ENCODE data around the gene FXYD3.

- no peak for TF ChIP-seq POLR2A (IDR thresholded peaks at IDR 0.05; ENCODE audit: extremely low read depth, insufficient read length)
- TF ChIP-seq, protein P1, sequence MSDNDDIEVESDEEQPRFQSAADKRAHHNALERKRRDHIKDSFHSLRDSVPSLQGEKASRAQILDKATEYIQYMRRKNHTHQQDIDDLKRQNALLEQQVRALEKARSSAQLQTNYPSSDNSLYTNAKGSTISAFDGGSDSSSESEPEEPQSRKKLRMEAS (IDR thresholded peaks at IDR 0.05; ENCODE audit: low read depth, low read length) = no peak
These were observed 16.3 kb upstream of the FXYD3 start for GRCh38 chr19:35099155-35099896.
